HG03469 (cell line): ENCODE data around the gene BARX2.

Experiments used
- ATAC-seq: cut with Tn5 transposase; IDR thresholded peaks from one replicate; pipeline ENCODE4 v1.9.1; 2021; ENCODE audit warnings: mild to moderate bottlenecking, moderate library complexity, moderate number of reproducible peaks; ENCODE audit not compliant: unreplicated experiment

The BARX2 gene

DNA sequence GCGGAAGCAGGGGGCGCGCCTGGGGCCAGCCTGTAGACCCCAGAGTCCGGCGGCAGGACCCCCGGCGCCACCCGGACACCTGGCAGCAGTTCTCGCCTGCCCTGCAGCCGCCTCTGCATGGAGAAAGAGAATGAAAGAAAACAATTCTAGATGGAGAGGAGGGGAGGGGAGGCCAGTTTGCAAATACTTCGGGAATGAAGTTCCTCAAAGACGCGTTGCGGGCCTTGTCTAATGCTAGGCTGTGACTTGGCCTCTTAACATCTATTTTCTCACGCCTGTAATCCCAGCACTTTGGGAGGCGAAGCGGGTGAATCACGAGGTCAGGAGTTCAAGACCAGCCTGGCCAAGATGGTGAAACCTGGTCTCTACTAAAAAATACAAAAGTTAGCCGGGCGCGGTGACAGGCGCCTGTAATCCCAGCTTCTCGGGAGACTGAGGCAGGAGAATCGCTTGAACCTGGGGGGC lies 2.1 kb upstream of the BARX2 start:
- no peak for ATAC-seq

DNA sequence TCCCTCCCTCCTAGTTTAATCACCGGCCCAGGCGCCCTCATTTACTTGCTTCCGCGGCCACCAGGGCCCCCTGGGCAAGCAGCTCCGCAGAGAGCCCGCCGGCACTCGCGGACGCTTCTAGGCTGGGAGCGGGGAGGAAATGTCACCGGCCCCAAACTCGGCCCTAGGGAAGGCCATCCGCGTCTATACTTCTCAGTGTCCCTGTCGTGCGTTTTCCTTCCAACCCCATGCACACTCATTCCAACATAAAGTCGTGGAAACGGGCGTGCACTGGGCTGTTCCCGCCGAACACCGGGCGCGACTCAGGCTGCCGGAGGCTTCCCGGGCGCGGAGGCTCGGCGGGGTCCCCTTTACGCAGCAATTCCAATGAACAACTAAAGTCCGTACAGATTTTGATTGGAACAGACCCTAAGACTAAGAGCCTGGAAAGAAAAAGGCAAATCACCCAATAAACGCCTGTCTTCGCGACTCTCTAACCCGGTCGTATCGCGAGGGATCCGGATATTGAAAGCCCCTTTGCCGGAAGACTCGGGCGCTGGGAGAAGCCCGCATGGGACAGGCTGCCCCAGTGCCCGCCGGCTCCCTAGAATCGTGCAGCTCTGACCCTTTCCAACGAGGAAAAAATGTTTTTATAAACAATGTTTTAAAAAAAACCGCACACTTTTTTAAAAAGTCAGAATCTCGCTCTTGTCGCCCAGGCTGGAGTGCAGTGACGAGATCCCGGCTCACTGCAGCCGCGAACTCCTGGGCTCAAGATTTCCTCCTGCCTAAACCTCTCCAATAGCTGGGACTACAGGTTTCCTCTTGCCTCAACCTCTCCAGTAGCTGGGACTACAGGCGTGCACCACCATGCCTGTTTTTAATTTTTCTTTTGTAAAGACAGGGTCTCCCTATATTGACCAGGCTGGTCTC lies 1.3 kb upstream of the BARX2 start:
- no peak for ATAC-seq

DNA sequence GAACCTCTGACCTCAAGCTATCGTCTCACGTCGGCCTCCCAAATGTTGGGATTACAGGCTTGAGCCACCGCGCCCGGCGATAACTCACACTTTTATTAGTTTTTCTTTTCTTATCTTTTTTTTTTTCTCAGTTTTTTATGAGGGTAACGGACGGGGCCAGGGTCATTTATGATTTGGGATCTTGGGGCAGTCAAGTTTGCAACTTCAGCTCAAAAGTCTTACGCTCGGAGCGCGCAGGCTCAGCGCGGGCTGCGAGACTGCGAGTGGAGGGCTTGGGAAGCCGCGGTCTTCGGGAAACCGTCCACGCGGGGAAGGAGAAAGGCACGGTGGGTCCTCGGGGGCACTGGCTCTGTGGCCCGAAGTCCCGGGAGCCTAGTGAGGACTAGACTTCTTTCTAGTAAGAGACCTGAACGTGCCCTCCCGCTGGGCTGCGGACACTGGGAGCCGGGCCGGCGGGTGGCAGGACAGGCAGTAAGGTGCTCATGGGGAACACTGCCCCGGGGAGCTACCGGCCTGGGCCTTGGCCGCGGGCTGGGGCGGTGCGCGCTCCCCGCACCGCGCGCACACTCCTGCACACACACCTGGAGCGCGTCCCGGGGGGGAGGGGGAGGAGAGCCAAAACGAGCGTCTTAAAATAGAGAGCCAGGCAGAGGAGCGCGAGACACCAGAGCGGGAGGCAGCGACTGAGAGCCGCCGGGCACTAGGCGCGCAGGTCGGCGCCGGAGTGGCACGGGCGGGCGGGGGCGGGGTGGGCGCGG lies 476 bp upstream of the BARX2 start:
- no peak for ATAC-seq

DNA sequence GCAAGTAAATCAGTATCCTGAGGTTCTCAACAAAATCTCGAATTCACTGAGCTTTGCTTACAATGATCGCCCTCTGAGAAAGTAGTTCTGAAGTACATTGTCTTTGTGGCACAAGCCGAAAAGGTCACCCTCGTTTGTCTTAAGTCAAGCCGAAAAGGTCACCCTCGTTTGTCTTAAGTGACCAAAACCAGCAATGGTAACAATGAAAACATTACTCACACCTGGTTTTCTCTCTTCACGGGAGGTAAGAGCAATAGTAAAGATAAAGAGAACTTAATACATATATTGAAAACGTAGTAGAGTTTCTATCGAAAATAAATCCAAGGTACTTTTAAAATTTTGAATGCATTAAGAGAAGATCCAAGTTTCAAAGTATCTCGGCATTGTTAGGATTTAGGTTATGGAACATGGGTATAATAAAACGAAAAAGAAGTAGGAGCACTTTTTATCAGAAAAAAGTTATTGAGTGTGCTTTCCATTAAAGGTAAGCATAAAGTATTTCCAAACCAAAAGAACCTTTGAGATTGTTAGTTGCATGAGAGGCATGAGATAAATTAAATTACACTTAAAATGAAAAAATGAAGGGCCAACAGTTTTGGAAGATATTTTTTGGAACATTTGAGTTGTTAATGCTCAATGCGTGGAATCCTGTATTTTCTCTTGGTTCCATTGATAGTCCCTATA lies 1.2 kb downstream of the BARX2 start:
- ATAC-seq, result no peak

DNA sequence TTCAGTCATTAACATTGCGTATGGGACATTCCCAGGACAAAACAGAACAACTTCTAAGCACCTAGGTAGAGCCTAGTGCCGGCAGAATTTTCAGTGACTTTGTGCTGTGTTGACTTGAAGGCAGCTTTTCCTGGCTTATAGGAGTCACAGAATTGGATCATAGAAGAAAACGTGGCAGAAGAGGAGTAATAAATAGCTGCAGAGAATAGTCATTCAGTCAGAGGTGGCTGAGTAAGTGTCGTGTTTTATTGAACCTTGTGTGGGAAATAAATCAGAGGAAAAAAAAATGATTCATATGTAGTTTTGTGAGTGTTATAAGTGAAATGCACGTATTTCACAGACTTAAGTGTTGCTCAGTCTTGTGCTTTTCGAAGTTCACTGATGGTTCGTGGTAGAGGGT lies 2.1 kb downstream of the BARX2 start:
- no peak for ATAC-seq

DNA sequence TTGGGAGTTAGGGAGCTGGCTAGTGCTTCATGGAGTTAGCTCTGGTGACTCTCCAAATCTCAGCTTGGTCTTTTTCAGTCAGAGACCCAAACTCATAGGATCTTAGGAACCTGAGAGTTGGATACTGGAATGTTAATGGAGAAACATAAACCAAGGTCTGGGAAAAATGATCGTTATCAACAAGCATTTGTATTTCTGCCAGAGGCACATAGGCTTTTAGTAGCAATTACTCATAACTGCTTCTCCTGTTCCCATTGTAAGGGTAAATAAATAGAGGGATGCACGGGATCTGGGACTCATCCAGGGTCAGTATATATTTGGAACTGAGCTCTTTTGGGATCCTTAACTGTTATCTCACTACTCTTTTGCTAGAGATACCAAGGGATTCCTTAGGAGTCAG lies 4.8 kb downstream of the BARX2 start:
- ATAC-seq, result no peak

DNA sequence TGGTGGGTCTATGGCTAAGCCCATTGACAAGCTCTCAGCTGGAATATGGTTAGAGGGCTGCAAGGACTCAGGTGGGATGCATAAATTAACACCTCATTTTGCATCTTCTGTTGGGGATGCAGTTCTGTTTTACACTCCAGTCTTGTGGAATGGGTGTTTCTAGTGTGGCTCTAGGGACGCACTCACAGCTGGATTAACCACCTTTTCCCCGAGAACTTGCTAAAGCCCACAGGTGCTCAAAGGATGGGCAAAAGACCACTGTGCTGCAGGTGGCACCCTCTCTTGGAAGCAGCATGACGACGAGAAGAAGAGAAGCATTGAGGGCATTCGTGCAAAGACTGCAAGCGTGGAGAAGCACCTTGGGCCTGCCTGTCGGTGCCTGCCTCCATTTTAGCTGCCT lies 6.9 kb downstream of the BARX2 start:
- no peak for ATAC-seq

DNA sequence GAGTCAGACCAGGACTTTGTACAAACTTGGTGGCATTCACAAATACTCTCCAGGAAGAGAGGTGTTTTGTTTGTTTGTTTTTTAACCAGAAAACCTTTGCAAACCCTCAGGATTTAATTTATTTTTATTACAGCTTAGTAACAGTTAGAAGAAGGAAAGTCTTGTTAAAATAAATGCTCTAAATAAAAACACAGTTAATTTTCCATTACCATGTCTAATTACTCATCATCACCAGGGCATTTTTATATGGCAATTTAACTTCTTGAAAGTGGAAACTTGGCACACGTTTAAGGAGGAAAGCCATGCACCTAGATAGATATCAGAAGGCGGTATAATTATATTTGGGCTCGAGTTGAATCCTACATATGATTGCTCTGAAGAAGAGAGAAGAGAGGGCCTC lies 7.4 kb downstream of the BARX2 start:
- ATAC-seq, result no peak

DNA sequence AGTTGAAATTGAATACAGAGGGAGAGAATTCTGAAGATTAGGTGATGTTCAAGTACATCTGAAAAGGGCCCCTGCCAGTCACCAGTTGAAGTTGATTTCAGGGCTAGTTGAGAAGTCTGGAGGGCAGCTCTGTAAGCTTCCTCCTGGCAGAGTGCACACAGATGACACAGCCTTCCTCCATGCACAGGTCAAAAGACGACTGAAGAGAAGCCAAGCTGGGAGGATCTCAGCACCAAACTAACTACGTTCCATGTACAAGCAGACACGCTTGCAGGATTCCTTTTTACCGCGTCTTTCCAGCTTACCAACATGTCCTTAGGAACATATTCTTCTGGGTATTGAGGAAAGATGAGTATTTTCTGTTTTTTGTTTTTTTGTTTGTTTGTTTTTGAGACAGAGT lies 7.9 kb downstream of the BARX2 start:
- no peak for ATAC-seq

DNA sequence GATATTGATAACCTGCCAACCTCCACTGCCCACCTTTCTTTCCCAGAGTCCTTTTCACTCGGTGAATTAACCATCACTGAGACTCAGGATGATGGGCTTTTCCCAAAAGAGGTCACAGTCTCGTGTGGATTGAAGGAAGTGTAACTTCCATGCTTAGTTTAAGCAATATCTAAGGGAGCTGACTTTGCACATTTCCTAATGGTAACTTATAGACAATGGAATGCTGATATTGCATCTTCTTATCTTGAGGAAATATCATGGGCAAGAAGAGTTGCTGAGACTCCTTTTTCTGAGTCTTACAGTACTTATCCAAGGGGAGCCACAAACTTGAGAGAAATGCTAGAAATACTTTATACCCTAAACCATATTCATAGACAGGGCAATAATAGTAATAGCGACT lies 8.8 kb downstream of the BARX2 start:
- ATAC-seq, result no peak

DNA sequence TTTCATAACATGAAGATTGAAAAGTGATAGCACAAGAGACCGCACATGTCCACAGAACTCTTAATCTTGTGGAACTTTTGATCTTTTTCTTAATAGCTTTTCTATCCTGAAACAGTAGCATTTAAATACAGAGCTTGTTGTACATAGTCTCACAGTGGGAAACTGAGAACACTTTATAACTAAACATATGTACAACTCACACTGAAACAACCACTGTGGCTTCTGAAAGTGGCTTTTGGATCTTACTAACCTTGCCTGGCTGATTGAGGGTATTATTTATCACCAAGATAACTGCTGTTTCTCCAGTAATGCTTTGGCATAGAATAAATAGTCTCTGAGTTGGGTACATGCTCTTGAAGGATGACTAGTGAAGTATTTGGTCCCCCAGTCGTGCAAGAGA lies 10.2 kb downstream of the BARX2 start:
- ATAC-seq, result no peak

DNA sequence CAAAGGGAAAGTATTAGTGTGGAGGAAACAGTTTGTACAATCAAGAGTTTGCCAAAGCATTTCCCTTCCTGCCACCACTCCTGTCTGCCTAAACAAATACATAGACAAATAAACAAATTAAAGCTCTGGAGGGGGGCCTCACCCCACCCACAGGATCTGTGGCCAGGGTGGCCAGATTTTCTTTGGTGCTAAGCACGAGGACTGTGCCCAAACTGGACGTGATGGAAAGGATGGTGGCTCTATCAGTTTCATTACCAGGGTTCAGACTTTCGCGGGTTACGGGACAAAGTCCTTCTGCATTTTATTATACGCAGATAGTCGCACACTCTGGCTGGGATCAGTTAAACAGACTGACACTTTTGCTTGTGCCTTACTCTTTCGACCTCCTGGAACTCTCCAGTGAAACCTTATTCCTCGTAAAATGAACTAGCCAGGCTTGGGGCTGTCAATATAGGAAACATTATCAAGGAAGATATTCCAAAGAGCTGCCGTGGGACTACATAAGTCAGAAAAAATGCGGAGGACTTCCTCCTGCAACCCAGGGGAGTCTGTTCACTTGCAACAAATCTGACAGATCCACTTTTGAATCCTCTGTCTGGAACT lies 11.2 kb downstream of the BARX2 start:
- no peak for ATAC-seq

DNA sequence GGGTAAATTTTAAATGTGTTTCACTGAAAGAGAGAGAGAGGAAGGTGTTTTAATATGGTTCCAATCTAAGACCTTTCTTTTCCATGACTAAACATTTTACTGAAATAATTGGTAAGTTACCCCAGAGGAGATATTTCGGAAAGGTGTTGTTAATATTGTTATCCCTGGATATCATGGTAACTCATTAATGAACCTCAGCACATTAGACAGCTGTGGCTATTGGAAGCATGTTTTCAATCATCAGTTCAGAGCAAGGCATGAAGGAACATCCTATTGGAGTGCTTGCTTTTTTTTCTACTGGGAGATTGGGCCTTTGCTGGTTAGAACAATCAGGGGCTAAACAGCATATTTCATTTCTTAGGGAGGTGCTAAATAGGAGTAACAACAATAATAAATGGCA lies 11.8 kb downstream of the BARX2 start:
- no peak for ATAC-seq

DNA sequence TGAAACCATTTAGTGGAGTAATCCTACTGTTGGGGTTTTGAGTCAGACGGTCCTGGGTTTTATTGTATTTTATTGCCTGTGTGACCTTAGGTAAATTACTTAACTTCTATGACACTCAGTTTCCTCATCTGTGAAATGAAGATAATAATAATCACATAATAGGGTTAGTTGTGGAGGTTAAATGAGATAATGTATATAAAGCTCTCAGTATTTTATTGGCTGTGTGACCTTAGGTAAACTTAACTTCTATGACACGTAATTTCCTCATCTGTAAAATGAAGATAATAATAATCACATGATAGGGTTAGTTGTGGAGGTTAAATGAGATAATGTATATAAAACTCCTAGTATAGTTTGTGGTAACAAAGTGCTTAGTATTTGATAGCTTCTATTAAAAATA lies 13.2 kb downstream of the BARX2 start:
- ATAC-seq, result no peak

DNA sequence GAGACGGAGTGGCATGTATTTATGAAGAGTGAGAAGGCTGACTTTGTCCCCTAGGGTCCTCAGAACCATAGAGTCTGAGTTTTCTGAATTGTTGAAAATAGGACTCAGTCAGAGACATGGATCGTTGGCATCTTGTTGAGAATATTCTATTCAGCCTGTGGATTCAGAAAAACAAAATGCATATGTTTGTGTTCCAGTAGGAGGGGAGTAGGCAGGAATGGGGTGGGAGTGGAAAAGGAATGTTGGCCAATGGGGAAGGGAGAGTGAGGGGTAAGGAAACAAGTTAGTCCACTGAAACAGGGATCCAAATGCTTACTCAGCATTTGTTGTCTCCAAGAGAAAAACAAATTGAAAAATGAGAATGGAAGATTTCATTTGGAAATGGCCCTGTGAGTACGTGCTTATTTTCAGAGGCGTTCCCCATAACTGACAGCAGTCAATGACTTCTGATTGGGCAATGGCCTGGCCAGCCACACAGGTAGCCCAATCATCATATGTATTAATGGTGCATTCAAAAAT lies 14.7 kb downstream of the BARX2 start:
- no peak for ATAC-seq

DNA sequence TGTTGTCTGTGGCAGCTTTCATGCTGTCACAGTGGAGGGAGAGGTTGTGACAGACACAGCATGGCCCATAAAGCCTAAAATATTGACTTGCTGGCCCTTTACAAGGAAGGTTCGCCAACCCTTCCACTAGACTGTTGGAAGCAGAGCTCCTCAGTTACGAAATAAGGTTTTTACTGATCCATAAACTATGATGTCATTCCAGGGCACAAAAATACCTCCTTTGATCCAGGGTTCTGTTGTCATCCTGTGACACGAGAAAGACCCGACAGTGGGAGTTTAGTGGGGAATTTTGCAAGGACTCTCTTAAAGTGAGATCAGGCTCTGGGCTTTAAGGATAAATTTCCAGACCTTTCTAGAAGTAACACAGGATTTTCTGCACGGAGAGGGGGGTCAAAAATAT lies 15.7 kb downstream of the BARX2 start:
- no peak for ATAC-seq

DNA sequence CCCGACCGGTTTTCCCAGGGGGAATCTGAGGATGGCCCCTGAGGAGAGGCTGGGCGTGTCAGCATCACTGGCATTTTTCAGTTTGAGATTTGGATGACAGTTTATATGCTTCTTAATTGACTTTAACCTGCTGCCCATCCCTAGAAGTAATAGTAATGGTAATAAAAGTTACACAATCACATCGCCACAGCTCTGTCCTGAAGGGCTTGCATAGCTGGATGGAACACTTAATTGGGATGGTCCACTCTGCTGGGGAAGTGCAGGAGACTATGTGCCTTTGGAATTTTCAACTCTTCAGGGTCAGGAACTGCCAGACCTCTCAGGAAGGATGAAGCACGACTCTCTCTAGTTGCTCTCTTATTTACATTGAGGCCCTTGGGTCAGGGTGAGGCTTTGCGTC lies 16.2 kb downstream of the BARX2 start:
- no peak for ATAC-seq

DNA sequence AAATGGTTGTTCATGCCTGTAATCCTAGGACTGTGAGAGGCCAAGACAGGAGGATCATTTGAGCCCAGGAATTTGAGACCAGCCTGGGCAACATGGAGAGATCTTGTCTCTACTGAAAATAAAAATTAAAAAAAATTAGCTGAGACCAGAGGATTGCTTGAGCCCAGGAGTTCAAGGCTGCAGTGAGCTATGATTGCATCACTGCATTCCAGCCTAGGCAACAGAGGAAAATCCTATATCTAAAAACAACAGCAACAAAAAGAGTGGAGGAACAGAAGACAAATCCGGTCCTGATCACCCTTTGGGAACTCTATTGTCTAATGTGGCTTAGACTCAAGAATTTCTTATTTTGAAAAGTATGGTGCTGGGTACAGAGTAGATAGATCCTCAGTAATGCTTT lies 17.3 kb downstream of the BARX2 start:
- no peak for ATAC-seq

DNA sequence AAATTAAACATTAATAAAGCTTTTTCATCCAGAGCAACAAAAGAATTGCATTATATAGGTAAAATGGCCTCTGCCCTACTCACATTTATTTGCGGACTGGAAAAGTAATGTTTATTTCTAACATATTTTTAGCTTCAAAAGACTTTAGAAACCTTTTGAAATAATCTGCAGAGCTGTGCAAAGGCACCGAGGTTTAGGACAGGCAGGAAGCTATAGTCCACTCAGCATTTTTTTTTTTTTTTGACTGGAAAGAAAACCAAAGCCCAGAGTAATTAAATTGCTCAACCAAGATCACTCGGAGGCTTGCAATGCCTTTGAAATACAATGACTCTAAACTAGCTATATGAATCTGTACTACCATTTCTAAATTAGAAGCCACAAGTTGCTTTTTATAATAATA lies 19.1 kb downstream of the BARX2 start:
- ATAC-seq, result no peak

DNA sequence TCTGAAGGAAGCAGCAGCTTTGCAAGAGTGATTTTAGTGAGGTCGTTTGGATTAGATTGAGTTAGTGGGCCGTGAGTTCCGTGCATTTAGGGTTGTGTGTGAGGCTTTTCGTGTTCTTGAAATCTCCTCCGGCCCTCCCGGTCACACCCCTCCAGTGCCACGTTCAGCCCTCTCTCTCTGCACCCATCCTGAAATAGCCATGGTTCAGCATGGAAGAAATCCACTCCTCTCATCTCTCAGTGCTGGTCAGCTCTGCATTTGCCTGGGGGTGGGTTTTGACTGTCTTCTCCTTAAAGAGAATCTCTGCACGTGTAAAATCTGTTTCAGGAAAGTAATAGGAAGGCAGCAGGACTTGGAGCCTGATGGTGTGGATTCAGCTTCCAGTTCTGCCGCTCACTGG lies 19.8 kb downstream of the BARX2 start:
- ATAC-seq, result no peak

DNA sequence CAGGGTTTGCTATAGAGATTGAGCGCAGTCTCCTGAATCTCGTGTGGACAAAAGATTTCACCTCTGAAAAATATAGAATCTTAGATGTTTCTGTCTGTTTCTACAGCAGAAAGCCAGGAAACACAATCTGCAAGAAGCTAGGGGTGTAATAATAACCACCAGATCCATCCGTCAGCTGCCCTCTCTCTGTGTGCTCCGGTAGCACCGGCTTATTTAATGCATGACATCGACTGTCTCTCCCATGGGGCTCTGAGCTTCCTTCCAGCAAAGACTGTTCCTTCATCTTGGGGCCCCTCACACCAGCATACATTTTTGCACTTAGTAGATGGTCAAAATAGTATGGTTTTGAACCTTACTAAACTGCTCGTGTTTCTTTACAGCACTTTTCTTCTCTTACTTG lies 20.2 kb downstream of the BARX2 start:
- ATAC-seq, result no peak
